Activated CD4-positive, CD25-positive, alpha-beta regulatory T cell (primary cell): Measurements from ENCODE around the gene SNX8.

Source experiments
- DNase-seq, 4 experiments: peaks; one replicate each; lab custom pipeline; 2025; lab: John Stamatoyannopoulos, UW

SNX8 gene

DNA sequence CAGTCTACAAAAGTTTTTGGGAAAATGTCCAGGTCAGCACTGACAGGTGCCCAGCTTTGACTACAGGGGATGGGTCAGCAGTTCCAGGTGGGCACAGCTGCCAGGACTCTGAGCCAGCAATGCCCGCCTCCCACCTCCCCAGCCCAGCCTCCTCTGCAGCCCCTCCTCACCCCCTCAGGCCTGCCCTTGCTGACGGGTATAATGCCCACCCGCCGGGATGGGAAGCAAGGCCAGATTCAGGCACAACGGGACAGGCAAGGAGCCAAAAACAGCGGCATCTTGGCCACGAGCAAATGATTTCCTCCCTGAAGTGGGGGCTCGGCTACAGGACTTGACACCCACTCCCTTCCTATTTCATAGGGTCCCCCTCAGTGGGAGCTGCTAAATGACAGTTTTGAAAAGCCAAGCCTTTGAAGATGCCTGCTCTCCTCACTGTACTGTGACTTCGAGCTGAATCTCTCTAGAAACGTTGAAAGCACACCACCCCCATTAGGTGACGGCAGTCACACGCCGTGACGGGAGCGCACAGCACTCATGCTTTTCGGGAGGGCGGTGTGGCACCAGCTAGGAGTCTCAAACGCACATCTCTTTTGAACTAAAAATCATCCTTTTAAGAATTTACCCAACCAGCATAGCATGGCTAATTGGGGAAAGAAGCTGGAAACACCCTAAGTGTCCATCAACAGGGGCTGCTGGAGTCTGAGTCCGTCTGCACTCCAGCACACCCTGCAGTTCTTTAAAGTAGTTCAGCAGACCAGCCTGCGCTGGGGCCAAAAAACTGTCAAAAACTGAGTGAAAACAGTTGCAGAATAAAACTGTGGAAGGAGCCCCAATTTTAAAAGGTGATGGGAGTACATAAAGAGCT is 111.1 kb downstream of the SNX8 start:
- no peak for DNase-seq

GRCh38 chr7:2202361-2202761 is 111.9 kb downstream of the SNX8 start:
- no peak for DNase-seq
